ENCODE measurements around the gene CCDC12. TPM values are rescaled to one million over a fixed set of nuclear protein-coding genes. Genes with fewer than 3 reads are reported as not detected.

The CCDC12 gene
- total and polyA plus RNA-seq, 2 donors (not counting 1 experiment from before 2014, with no cell fraction given): 84.0 to 97.3 TPM

- Mint-ChIP-seq H3K27me3 (no peaks in the 10 kb centered on the region), H3K4me3 (peak overlapping the region; percentile 70), H3K27ac (peak overlapping the region; percentile 90), H3K9me3 (ENCODE audit: insufficient read depth) (no peaks in the 10 kb centered on the region), H3K4me1 (peaks cover 71% of the 10 kb centered on the region)
- peaks cover 50 to 59% of the 10 kb centered on the region in 2 donors for H3K4me1 ChIP-seq (ENCODE audit: control insufficient read depth in 2 of 2, insufficient read depth in 2 of 2, low read length in 2 of 2)
- H3K9me3 ChIP-seq (ENCODE audit: control extremely low read depth in 1 of 3, control insufficient read depth in 2 of 3, insufficient read depth in 1 of 3, low read length in 2 of 3): no peaks in the 10 kb centered on the region
- H3K79me2 ChIP-seq (ENCODE audit: control insufficient read depth, insufficient read depth, low read length): peaks cover 31% of the 10 kb centered on the region
- ChIA-PET CTCF (interaction anchor here (0.8 to 1.3 kb wide), 3 partner anchors 46 to 65 kb away, joined by 3 read pairs; no protein-coding TSS in a partner anchor), POLR2A (interaction anchor here (0.5 to 1.0 kb wide), 8 partner anchors 8 to 394 kb away, joined by 3 to 10 read pairs (median 4); partner anchors contain the start of genes CCDC12 and NBEAL2)
- TF ChIP-seq CTCF (IDR thresholded peaks at IDR 0.05) (no peak), EZH2 (IDR thresholded peaks at IDR 0.05; ENCODE audit: borderline replicate concordance, insufficient read depth, low read depth, low read length, poor library complexity, severe bottlenecking) (no peak)
- peak overlapping the region in 4 of 5 experiments; percentile 21 to 41 (median 29) for H3K4me3 ChIP-seq (ENCODE audit: control extremely low read depth in 1 of 5, extremely low read depth in 1 of 5, insufficient read depth in 1 of 5, low read depth in 2 of 5, low read length in 4 of 5)
- ATAC-seq (ENCODE audit: low read depth) (peak; percentile 89), DNase-seq (peak; percentile 86)
- under 1% methylated on average over 11 of the region's 16 CpGs for WGBS (ENCODE audit: insufficient coverage)
- peak overlapping the region; percentile 51 for H3K9ac ChIP-seq (ENCODE audit: low read length)
- H3K4me2 ChIP-seq (replicated peaks; ENCODE audit: low read depth, low read length, poor library complexity, severe bottlenecking): peak overlapping the region; percentile 83
- peaks cover 42% of the 10 kb centered on the region for H4K20me1 ChIP-seq (ENCODE audit: control insufficient read depth, insufficient read depth, low read length, poor library complexity, severe bottlenecking)
- peaks cover 0 to 4% of the 10 kb centered on the region in 2 experiments for H3K36me3 ChIP-seq (replicated peaks in 1 of 2; ENCODE audit: control extremely low read depth in 1 of 2, control insufficient read depth in 1 of 2, extremely low read depth in 1 of 2, insufficient read depth in 2 of 2, low read length in 1 of 2)
- intact Hi-C loops (cut with micrococcal nuclease): loop anchor here (1.0 kb wide), 1 partner anchor 9 kb away; the partner anchor contains the start of gene NBEAL2
- H3K27me3 ChIP-seq (replicated peaks in 1 of 4; ENCODE audit: control extremely low read depth in 1 of 4, control insufficient read depth in 3 of 4, insufficient read depth in 4 of 4, low read length in 3 of 4): no peaks in the 10 kb centered on the region
- H2AFZ ChIP-seq (ENCODE audit: insufficient read depth, low read depth, low read length, poor library complexity, severe bottlenecking): peak overlapping the region; percentile 50
- H3K27ac ChIP-seq (ENCODE audit: low read length in 2 of 2): peak overlapping the region; percentile 36 to 64
Measured at GRCh38 chr3:46987743-46988401, 11.3 kb upstream of the CCDC12 start.

GRCh38 chr3:46987319-46987742 is 10.8 kb upstream of the CCDC12 start:
- WGBS (ENCODE audit: insufficient coverage): 37% methylated on average over 7 of the region's 9 CpGs
- Mint-ChIP-seq H3K27me3 (no peaks in the 10 kb centered on the region), H3K4me1 (peaks cover 76% of the 10 kb centered on the region), H3K9me3 (ENCODE audit: insufficient read depth) (no peaks in the 10 kb centered on the region), H3K27ac (peak overlapping the region; percentile 90), H3K4me3 (peak overlapping the region; percentile 70)
- peaks cover 50 to 62% of the 10 kb centered on the region in 2 donors for H3K4me1 ChIP-seq (ENCODE audit: control insufficient read depth in 2 of 2, insufficient read depth in 2 of 2, low read length in 2 of 2)
- H2AFZ ChIP-seq (ENCODE audit: insufficient read depth, low read depth, low read length, poor library complexity, severe bottlenecking): peak overlapping the region; percentile 50
- H4K20me1 ChIP-seq (ENCODE audit: control insufficient read depth, insufficient read depth, low read length, poor library complexity, severe bottlenecking): peaks cover 42% of the 10 kb centered on the region
- H3K79me2 ChIP-seq (ENCODE audit: control insufficient read depth, insufficient read depth, low read length): peaks cover 37% of the 10 kb centered on the region
- POLR2A ChIA-PET: interaction anchor here (0.5 to 1.0 kb wide), 7 partner anchors 8 to 395 kb away, joined by 3 to 10 read pairs (median 4); partner anchors contain the start of genes CCDC12 and NBEAL2
- H3K36me3 ChIP-seq (replicated peaks in 1 of 2; ENCODE audit: control extremely low read depth in 1 of 2, control insufficient read depth in 1 of 2, extremely low read depth in 1 of 2, insufficient read depth in 2 of 2, low read length in 1 of 2): peaks cover 0 to 4% of the 10 kb centered on the region in 2 experiments
- intact Hi-C loops (cut with micrococcal nuclease): loop anchor here (1.0 kb wide), 1 partner anchor 8 kb away; the partner anchor contains the start of gene NBEAL2
- CTCF ChIA-PET: interaction anchor here (0.8 to 1.3 kb wide), 3 partner anchors 45 to 64 kb away, joined by 3 read pairs; no protein-coding TSS in a partner anchor
- no peaks in the 10 kb centered on the region for H3K9me3 ChIP-seq (ENCODE audit: control extremely low read depth in 1 of 3, control insufficient read depth in 2 of 3, insufficient read depth in 1 of 3, low read length in 2 of 3)
- TF ChIP-seq CTCF (IDR thresholded peaks at IDR 0.05) (no peak), EZH2 (IDR thresholded peaks at IDR 0.05; ENCODE audit: borderline replicate concordance, insufficient read depth, low read depth, low read length, poor library complexity, severe bottlenecking) (no peak)
- peak overlapping the region in 4 of 5 experiments; percentile 21 to 41 (median 29) for H3K4me3 ChIP-seq (ENCODE audit: control extremely low read depth in 1 of 5, extremely low read depth in 1 of 5, insufficient read depth in 1 of 5, low read depth in 2 of 5, low read length in 4 of 5)
- ATAC-seq (ENCODE audit: low read depth) (no peak), DNase-seq (no peak)
- peak overlapping the region; percentile 83 for H3K4me2 ChIP-seq (replicated peaks; ENCODE audit: low read depth, low read length, poor library complexity, severe bottlenecking)
- H3K27me3 ChIP-seq (replicated peaks in 1 of 4; ENCODE audit: control extremely low read depth in 1 of 4, control insufficient read depth in 3 of 4, insufficient read depth in 4 of 4, low read length in 3 of 4): no peaks in the 10 kb centered on the region
- peak overlapping the region; percentile 28 to 64 for H3K27ac ChIP-seq (ENCODE audit: low read length in 2 of 2)
- H3K9ac ChIP-seq (ENCODE audit: low read length): peak overlapping the region; percentile 51

Measured in B cell (primary cell).